Measurements from ENCODE around the gene FNDC3B. TPM values are rescaled to one million over a fixed set of nuclear protein-coding genes. Genes with fewer than 3 reads are reported as not detected.

FNDC3B gene
- total RNA-seq, 1 experiment from 2014 or later = 48.6 TPM

DNA sequence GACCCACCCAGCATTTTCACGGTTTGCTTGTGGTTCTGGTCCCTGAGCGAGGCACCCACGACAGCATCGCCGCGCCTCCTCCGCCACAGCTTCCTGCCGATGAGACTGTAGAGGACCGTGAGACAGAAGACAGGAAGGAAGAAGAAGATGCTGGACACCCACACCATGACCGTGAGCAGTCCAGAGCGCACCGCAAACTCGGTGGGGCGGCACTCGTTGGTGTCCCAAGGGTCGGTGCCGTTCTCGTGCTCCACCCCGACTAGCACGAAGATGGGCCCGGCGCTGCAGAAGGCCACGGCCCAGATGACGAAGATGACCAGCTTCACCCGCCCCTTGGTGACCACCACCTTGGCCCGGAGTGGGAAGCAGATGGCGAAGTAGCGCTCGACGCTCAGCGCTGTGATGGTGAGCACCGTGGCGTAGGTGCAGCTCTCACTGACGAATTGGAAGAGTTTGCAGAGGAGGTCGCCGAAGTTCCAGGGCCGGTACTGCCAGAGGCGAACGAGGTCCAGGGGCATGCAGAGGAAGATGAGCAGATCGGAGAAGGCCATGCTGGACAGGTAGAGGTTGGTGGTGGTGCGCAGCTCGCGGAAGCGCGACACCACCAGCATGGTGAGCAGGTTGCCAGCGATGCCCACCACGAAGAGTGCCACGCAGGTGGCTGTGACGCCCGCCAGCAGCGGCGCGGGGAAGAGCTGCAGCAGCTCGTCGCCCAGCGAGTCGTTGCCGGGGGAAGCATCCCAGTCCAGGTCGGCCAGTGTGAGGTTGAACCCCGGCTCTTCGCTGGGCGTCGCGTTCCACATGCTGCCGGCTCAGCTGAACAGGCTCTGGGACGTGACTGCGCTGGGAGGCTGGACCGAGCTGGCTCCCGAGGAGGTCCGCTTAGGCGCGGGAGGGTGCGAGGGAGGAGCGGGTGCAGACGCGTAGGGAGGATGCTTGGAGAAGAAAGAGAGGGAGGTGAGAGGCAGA, 408.5 kb downstream of the FNDC3B start, which contains the start of gene GHSR:
Gene GHSR (minus strand): TSS at position 846 of the 969 bp plus-strand sequence. CDS start 43 bp downstream, at position 803.
- Histone ChIP-seq H3K4me3 (ENCODE audit: low read length) (no peak within 1 kb of the TSS), H3K4me2 (ENCODE audit: low read length) (no peak within 1 kb of the TSS), H3K36me3 (ENCODE audit: low read depth, low read length) (no peaks in the 10 kb centered on the region), H3K27me3 (ENCODE audit: low read length) (no peaks in the 10 kb centered on the region; the same call in 1 of the 2 replicates), H3K9ac (ENCODE audit: low read length) (no peak within 1 kb of the TSS), H3K9me2 (replicated peaks; ENCODE audit: low read length) (no peaks in the 10 kb centered on the region), H3F3A (ENCODE audit: low read length, unreplicated experiment) (no peaks in the 10 kb centered on the region), H2AFZ (ENCODE audit: low read length) (no peak within 1 kb of the TSS), H3K27ac (ENCODE audit: low read length) (no peak within 1 kb of the TSS), H3K79me2 (ENCODE audit: low read length) (no peaks in the 10 kb centered on the region), H4K20me1 (ENCODE audit: low read length) (no peaks in the 10 kb centered on the region), H3K4me1 (ENCODE audit: insufficient read depth, low read length) (peaks cover 10% of the 10 kb centered on the region), H3K9me3 (ENCODE audit: low read length) (no peaks in the 10 kb centered on the region)
- DNase-seq = no peak
- TF ChIP-seq EZH2phosphoT487 (IDR thresholded peaks at IDR 0.05; ENCODE audit: borderline replicate concordance, low read length) = no peak
- TF ChIP-seq, protein P1, sequence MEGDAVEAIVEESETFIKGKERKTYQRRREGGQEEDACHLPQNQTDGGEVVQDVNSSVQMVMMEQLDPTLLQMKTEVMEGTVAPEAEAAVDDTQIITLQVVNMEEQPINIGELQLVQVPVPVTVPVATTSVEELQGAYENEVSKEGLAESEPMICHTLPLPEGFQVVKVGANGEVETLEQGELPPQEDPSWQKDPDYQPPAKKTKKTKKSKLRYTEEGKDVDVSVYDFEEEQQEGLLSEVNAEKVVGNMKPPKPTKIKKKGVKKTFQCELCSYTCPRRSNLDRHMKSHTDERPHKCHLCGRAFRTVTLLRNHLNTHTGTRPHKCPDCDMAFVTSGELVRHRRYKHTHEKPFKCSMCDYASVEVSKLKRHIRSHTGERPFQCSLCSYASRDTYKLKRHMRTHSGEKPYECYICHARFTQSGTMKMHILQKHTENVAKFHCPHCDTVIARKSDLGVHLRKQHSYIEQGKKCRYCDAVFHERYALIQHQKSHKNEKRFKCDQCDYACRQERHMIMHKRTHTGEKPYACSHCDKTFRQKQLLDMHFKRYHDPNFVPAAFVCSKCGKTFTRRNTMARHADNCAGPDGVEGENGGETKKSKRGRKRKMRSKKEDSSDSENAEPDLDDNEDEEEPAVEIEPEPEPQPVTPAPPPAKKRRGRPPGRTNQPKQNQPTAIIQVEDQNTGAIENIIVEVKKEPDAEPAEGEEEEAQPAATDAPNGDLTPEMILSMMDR (conservative IDR thresholded peaks at IDR 0.05; ENCODE audit: low read depth, low read length) = no peak
- TF ChIP-seq EZH2 (IDR thresholded peaks at IDR 0.05; ENCODE audit: low read length, unreplicated experiment) = no peak
- intact Hi-C loops (cut with micrococcal nuclease) = no loop called here
- ChIA-PET POLR2A (ENCODE audit: unreplicated experiment) (no interaction called here), CTCF (no interaction called here)
- no peak for ATAC-seq
- BruUV-seq (replicated peaks) = no TSS peak

DNA sequence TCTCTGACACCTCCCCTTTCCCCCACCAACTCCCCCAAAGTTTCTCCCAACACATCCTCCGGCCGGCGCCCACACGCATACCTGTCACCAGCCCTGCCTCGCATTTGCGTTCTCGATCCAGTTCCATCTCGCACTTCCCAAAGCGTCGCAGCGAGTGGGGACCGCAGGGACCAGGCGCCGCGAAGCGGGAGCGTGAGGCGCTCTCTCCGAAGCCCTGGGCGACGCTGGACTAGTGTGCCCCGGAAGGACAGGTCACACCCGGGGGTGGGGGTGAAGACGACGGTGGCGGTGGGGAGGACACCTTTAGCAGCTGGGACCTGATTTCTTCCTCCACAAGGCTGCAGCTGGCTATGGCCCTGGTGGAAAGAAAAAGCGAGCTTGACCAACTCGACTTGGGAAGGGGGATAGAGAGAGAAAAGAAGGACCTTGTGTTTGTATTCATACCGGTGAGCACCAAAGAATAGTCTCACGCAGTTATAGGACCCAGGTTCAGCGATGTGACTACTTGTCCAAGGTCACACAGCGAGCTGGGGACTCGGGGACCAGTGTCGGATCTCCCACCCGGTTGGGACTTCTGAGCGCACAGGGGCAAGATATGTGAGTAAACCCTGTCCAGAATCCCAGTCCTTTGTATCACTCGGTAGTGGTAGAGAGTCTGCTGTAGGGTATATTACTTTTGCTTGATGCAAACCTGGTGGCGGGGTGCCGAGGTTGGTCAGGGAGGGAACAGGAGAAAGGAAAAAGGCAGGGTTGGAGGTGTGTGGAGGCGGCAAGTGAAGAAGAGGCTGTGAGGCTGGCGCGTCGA, 409.5 kb downstream of the FNDC3B start:
- ChIA-PET POLR2A (ENCODE audit: unreplicated experiment) (no interaction called here), CTCF (interaction anchor here (0.6 kb wide), 1 partner anchor 1335 kb away, joined by 3 read pairs; no protein-coding TSS in a partner anchor)
- DNase-seq (no peak), ATAC-seq (no peak)
- Histone ChIP-seq H3K27me3 (ENCODE audit: low read length) (no peaks in the 10 kb centered on the region; the same call in 1 of the 2 replicates), H3K79me2 (ENCODE audit: low read length) (no peaks in the 10 kb centered on the region), H2AFZ (ENCODE audit: low read length) (no peak overlapping the region), H3K9me3 (ENCODE audit: low read length) (no peaks in the 10 kb centered on the region), H3K4me1 (ENCODE audit: insufficient read depth, low read length) (peaks cover 11% of the 10 kb centered on the region), H3K9ac (ENCODE audit: low read length) (no peak overlapping the region), H3K27ac (ENCODE audit: low read length) (no peak overlapping the region), H3K9me2 (replicated peaks; ENCODE audit: low read length) (no peaks in the 10 kb centered on the region), H3K4me3 (ENCODE audit: low read length) (no peak overlapping the region), H4K20me1 (ENCODE audit: low read length) (no peaks in the 10 kb centered on the region), H3F3A (ENCODE audit: low read length, unreplicated experiment) (no peaks in the 10 kb centered on the region), H3K4me2 (ENCODE audit: low read length) (no peak overlapping the region), H3K36me3 (ENCODE audit: low read depth, low read length) (no peaks in the 10 kb centered on the region)
- no TSS peak for BruUV-seq (replicated peaks)
- TF ChIP-seq EZH2 (IDR thresholded peaks at IDR 0.05; ENCODE audit: low read length, unreplicated experiment) (no peak), EZH2phosphoT487 (IDR thresholded peaks at IDR 0.05; ENCODE audit: borderline replicate concordance, low read length) (no peak)
- TF ChIP-seq, protein P1 (conservative IDR thresholded peaks at IDR 0.05; ENCODE audit: low read depth, low read length) = no peak
- intact Hi-C loops (cut with micrococcal nuclease) = no loop called here
